GM06990 (cell line): ENCODE results near the gene CABLES2.
A peak's percentile ranks its signal among the peaks of the same experiment; 100 is the strongest.

Experiments used
- DNase-seq: peaks from one replicate; pipeline ENCODE4 v3.0.0-alpha.2; 2011; ENCODE audit not compliant: insufficient read length; ENCODE audit errors: extremely low read depth
- H3K27me3 ChIP-seq: replicated peaks from 2 replicates; pipeline ENCODE4 v1.6.0; 2011; ENCODE audit warnings: low read length; ENCODE audit not compliant: control insufficient read depth, insufficient read depth
- H3K36me3 ChIP-seq: 2 replicates; pipeline ENCODE4 v1.5.1; 2011; ENCODE audit warnings: low read length; ENCODE audit not compliant: control insufficient read depth, insufficient read depth
- H3K4me3 ChIP-seq: replicated peaks from 2 replicates; pipeline ENCODE4 v1.5.1; 2011; ENCODE audit warnings: low read depth, mild to moderate bottlenecking, control low read depth, low read length
- CTCF ChIP-seq: IDR thresholded peaks from 2 replicates; pipeline ENCODE4 v1.5.1; 2011; ENCODE audit warnings: low read length, control low read depth, mild to moderate bottlenecking, inconsistent platforms; ENCODE audit not compliant: insufficient read depth, poor library complexity, severe bottlenecking

CABLES2 gene

GRCh38 chr20:62365814-62366369 is 41.2 kb downstream of the CABLES2 start:
- Histone ChIP-seq H3K4me3 (peak overlapping the region; percentile 61), H3K27me3 (peaks cover 1% of the 10 kb centered on the region), H3K36me3 (no peaks in the 10 kb centered on the region)
- no peak for DNase-seq
- TF ChIP-seq CTCF = no peak

- no peak for DNase-seq
- Histone ChIP-seq H3K27me3 (peaks cover 1% of the 10 kb centered on the region), H3K36me3 (no peaks in the 10 kb centered on the region), H3K4me3 (no peak overlapping the region)
- TF ChIP-seq CTCF = no peak
Observed at GRCh38 chr20:62364911-62365736, 42.0 kb downstream of the CABLES2 start.

GRCh38 chr20:62363920-62364851 is 42.9 kb downstream of the CABLES2 start:
- DNase-seq = no peak
- H3K36me3 ChIP-seq = no peaks in the 10 kb centered on the region
- TF ChIP-seq CTCF = no peak

GRCh38 chr20:62362991-62363919 is 43.8 kb downstream of the CABLES2 start:
- Histone ChIP-seq H3K27me3 (no peaks in the 10 kb centered on the region; the same call in 1 of the 2 replicates), H3K36me3 (no peaks in the 10 kb centered on the region), H3K4me3 (no peak overlapping the region)
- peak; percentile 10 for TF ChIP-seq CTCF
- no peak for DNase-seq

More at GRCh38 chr20:62363920-62364851, 42.9 kb downstream of the CABLES2 start:
- no peaks in the 10 kb centered on the region; the same call in 1 of the 2 replicates for H3K27me3 ChIP-seq
- no peak overlapping the region for H3K4me3 ChIP-seq

- H3K36me3 ChIP-seq = no peaks in the 10 kb centered on the region
- no peak for TF ChIP-seq CTCF
- H3K27me3 ChIP-seq = no peaks in the 10 kb centered on the region
- no peak for DNase-seq
- H3K4me3 ChIP-seq = no peak overlapping the region
Observed at GRCh38 chr20:62362590-62362940, 44.5 kb downstream of the CABLES2 start.
